Medulla oblongata (tissue), 1 donor: ENCODE measurements around the gene TSG101.

Experiments used
- DNase-seq: peaks from one replicate; pipeline ENCODE4 v3.0.0-alpha.2; 2015; ENCODE audit errors: extremely low spot score

TSG101 gene, protein sequence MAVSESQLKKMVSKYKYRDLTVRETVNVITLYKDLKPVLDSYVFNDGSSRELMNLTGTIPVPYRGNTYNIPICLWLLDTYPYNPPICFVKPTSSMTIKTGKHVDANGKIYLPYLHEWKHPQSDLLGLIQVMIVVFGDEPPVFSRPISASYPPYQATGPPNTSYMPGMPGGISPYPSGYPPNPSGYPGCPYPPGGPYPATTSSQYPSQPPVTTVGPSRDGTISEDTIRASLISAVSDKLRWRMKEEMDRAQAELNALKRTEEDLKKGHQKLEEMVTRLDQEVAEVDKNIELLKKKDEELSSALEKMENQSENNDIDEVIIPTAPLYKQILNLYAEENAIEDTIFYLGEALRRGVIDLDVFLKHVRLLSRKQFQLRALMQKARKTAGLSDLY

DNA sequence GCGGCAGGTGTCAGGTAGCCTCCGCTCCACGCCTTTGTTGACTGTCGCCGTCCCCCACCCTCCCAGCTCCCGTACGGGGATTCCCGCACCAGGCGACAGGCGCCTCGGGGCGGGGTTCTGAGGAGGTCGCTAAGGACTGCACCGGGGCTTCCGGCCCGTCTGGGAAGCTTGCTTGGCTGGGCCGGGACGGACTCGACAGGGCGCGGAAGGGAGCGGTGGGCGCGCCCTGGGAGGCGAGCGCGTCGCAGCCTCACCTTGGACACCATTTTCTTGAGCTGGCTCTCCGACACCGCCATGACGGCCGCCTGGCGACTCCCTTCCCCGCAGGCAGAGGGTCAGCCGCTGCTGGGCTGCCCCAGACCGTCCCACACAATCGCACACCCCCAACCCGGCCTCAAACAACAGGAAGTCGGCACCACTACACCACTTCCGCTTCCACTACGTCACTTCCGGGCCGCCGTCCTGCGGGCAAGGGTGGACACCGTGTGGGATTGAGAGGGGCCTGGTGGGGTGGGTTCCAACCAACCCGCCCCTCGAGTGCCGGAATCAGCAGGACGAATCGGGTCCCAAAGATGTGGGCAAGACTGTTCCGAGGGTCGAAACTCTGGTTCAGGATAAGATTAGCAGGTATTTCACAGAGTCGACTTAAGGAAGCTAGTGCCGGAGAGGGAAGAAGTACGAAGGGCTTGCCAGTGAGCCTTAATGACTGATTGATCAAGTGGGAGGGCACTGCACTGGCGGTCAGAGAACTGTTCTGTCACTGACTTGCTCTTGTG lies at the start of gene TSG101:
TSG101 (minus strand) TSS at position 422 of the 776 bp plus-strand sequence; CDS start at position 296, 126 bp downstream.
- peak; percentile 97 for DNase-seq

DNA sequence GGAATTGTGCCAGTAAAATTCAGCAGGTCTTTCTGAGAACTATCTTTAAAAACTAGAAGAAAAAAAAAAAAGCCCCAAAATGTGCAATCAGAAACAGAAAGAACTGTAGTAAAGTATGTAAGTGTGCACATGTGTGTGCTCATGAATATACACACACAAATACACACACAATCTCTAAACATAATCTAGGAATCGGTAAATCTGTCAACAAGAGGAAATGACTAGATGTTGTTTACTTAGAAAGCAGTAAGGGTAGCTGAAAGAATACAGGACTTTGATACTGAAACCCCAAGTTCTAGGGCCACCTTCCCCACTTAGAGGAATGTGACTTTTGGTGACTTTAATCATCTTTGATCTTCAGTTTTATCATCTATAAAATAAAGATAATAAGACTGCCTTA lies 48.6 kb upstream of the TSG101 start:
- no peak for DNase-seq

DNA sequence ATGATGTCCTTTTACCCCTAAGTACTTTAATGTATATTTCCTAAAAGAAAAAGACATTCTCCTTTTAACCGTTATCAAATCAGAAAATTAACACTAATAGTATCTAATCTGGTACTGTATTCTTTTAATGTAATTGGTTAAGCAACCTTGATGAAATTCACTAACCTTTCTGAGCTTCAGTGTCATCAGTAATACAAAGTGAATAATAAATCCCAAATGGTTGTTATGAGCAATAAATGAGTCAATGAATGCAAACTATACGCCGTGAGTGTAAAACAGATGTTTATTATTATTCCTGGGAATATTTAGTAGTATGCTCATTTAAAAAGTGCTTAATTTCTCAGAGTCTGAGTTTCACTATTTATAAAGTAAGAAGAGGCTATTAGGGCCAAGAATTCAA lies 40.3 kb upstream of the TSG101 start:
- DNase-seq, result no peak

DNA sequence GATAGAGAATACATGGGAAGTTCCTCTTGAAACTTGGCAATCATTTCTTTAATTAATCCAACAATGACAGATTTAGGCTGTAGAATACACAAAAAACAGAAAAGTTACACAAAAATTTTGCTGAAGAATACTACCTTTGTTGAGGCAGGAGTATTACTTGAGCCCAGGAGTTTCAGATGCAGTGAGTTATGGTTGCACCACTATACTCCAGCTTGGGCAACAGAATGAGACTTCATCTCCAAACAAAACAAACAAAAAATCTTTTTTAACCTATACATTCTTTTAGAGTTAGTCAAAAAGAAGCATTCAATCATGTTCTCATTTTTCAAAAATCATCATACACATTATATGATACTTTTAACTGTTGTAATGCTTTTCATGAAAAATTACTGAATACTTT lies 39.7 kb upstream of the TSG101 start:
- DNase-seq, result no peak

DNA sequence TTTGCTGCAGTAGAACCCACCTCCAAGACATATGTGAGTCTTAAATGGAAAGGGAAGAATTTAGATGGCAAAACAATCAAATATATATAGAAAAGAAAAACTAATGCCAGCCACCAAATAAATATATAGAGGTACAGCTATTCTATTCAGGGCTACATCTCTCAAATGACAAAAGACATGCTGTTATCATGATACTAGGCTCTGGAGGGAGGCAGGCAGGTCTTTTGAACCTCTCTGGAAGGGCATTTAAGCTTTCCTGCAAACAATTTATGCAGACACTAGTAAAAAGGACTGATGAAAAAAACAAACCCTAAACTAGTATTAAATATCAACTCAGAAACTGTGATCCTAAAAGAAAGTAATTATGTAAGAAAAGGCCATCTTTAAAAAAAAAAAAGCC lies 37.4 kb upstream of the TSG101 start:
- no peak for DNase-seq

DNA sequence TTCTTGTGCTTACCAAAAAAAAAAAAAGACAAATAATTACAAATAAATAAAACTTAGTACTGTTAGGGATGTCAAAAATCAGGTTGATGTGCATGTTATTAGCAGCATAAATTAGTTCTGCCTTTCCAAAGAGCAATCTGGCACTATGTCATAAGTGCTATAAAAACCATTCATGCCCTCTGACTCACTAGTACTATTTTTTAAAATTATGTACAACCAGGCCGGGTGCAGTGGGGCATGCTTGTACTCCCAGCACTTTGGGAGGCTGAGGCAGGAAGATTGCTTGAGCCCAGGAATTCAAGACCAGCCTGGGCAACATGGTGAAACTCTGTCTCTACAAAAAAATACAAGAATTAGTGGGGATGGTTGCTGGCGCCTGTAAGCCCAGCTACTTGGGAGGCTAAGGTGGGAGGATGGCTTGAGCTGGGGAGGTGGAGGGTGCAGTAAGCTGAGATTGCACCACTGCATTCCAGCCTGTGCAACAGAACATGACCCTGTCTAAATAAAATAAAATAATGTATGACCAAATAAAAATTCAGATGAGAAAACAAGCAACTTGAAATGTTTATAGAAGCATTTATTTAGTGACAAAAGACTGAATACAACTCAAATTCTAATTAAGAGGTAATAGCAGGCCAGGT lies 36.5 kb upstream of the TSG101 start:
- no peak for DNase-seq

DNA sequence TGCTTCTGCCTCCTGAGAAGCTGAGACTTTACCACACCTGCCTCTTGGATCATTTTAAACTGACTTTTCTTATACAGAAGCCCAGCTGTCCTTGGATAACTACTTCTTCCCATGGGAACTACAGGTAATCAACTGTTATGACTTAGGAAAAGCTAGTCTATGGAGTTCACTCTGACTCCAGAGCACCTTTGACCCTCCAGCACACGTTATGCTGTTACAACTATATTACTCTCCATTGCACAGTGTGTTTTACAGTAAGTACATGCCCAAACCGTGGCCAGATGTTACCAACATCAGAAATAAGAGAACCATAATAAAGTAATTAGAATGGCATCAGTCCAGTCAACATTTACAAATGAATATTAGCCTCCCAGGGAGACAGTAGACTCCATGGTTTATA lies 21.3 kb upstream of the TSG101 start:
- DNase-seq, result no peak

DNA sequence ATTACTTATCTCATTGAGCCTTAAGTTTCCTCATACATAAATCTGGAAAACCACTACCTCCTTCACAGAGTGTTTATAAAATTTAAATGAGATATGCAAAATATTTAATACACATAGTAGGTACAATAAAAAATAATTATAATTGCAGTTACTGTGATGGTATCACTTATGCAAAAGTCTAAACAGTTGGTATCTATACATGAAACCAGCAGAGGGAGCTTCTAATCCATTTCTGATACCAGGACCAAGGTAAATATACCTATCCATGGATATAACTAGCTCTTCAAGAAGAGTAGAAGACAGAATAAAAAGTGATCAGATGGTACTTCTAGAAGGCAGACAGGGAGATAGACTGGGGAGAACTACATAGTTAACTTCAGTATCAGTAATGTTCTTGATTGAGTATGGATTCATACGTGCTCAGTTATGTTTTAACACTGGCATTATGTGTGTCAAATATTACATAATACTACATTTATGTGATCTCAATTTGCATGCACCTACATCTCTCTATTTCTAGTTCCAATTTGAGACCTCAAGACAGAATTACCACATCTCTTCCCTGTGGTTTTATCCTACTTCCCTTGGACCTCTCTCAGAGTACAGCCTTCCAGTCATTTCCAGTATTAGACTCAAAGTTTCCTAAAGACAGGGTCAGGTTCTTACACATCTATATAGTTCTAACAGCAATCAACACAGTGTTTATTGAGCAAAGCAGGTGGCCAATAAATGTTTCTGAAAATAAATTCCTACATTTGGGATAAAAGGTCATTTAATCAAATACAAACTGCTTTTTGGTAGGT lies 13.7 kb upstream of the TSG101 start:
- DNase-seq, result no peak

DNA sequence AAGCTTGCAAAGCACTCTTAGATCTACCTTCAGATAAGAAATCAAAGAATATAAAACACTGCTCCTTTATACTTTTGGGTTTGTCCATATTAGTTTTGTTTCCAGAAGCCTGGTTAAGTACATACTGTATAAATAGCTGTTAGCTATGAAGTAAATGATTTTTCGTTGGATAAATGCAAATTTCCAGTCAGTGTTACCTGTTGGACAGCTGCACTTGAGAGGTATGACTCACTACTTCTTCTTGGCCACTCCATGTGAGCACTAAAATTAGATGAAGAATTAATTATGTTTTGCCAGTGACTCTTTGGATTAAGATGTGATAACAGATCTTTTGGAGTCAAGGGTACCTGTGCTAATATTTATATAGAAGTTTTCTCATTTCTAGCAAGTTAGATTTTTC lies 9.5 kb upstream of the TSG101 start:
- no peak for DNase-seq

DNA sequence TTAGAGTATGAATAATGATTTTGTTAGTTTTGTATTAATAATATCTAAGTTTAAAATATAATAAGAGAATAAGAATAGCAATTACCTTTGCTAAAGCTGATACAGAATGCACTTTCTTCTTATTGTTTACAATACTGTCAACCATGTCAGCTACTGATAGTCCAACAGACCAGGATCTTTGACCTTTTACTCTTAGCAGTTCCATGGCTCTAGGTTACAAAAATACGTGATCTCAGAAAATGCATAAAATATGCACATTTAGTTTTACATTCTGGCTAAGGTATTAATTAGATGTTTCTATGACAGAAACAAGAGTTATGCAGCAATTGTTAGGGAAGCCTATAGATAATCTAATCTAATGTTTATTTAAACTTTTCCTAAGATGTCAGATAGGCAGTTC lies 7.5 kb upstream of the TSG101 start:
- no peak for DNase-seq

DNA sequence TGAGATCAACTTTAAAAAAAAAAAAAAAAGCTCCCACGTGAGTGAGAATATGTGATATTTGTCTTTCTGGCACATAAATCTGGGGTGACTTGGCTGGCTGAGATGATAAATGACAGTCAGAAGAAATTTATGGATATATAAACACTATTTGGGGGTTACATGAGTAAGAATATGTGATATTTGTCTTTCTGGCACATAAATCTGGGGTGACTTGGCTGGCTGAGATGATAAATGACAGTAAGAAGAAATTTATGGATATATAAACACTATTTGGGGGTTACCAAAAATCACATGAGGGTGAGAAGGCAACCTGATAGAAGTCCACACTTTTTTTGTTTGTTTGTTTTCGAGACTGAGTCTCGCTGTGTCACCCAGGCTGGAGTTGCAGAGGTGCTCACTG lies 6.6 kb upstream of the TSG101 start:
- DNase-seq, result no peak

DNA sequence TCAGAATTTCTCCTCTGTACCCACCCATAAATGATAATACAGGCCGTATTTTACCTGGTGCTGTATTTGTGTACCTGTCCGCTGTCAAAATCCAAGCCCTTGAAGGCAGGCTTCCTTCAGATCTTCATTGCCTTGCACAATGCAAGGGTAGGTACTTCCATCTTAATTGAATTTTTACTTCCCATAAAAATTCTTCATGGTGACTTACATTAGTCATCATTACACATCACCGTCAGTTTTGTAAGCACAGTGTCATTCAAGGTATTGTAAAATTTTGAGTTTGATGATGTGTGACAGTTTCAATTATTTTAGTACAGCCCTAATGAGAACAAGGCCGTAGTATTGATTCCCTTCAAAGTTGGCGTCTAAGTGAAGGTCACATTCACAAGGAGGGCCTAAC lies 770 bp upstream of the TSG101 start:
- DNase-seq, result no peak

DNA sequence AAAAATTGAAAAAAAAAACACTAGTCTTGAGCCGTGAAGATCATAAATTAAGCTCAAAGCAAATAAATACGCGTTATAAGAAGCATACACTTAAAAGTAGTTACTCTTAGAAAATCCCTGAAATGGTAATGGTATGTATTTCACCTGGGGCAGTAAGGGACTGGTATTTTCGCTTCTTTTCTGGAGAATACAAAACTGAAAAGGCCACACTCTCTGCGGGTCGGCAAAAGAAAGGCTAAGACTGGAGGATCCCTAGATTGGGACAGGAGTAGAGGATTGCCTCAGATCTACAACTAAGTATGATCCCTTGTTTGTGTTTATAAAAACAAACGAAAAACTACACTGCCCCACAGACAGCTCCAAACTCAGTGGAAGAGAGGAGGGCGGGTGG lies 617 bp downstream of the TSG101 start:
- peak; percentile 14 for DNase-seq

DNA sequence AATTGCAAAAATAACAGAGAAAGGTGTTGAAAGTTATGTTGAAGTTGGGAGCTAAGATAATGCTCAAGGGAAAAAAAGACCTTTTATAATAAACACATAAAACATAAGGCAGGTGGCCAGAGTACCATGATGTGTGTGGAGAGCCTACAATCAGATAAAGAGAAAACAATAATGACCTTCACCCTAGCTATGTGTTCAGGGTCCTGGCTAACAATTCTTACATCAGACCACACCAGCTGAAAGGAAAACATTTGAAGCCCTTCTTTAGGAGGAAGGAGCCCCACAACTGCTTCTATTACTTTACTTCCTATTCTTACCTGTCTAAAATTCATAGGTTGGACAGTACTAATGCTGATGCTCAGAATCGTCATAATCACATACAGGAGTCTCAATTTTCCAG lies 2.5 kb downstream of the TSG101 start:
- DNase-seq, result no peak

DNA sequence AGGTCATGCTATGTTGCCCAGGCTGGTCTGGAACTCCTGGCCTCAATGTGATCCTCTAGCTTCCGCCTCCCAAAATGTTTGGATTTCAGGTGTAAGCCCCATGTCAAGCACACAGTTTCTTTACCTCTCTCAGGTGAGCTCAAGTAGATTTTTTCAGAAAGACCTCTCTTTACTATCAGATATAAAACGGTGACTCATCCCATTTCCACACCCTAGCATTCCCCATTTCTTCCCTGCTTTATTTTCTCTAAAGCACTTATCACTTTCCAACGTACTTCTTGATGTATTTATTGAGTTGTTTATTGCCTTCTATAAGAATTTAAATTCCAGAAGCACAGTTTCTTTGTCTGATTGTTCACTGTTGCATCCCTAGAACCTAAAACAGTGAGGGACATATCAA lies 3.7 kb downstream of the TSG101 start:
- no peak for DNase-seq

DNA sequence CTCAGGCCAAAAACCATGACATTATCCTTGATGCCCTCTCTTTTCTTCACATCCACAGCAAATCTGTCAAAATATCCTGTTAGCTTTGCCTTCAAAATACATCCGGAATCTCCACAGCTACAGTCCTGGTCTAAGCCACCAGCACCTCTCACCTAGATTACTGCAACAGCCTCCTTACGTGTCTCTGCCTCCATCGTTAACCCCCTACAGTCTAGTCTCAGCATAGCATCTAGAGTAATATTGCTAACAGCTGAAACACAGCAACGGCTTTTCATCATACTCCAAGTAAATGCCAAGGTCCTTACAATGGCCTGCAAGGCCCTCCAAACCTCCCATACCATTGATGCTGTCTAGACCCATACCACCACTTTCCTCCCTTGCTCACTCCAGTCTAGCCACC lies 4.4 kb downstream of the TSG101 start:
- no peak for DNase-seq

DNA sequence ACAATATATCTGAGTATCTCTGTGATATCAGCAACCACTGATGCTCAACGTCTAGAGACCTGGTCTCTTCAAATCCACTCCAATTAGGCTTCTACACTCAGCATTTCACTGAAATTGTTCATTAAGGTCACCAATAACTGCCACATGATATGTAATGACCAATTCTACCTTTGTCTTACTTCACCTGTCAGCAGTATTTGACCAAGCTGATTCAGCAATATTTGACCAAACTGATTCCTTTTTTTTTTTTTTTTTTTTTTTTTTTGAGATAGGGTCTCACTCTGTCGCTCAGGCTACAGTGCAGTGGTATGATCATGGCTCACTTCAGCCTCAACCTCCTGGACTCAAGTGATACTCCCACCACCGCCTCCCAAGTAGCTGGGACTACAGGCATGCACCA lies 5.6 kb downstream of the TSG101 start:
- DNase-seq, result no peak

DNA sequence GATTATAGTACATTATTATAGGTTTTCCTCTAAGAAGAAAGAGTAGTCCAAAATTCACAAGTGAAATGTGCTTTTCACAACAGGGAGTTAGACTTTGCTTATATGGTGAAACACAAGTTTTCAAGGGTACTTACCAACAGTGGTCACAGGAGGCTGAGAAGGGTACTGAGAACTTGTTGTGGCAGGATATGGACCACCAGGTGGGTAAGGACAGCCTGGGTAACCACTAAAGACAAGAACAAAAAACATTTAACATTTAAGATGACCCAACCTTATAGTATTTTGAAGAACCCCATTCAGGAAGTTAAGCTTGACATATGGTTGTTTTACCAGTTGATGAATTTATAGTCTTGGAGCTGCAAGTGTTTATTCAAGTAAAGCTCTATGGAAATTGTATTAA lies 24.4 kb downstream of the TSG101 start:
- DNase-seq, result no peak

DNA sequence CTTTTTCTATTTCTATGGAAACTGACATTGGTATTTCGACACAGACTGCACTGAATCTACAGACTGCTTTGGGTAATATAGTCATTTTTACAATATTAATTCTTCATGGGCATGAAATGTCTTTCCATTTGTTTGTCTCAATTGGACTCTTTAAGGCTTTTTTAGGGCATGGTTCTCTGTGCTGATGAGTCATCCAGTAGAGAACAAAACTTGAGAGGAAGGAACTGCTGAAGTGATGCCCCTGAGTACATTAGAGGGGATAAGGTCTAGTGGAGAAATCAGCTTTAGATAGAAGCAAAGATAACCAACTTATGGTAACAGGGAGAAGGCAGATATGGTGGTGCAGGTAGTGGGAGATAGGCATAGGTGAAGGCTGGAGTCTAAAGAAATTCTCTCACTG lies 25.1 kb downstream of the TSG101 start:
- DNase-seq, result no peak

DNA sequence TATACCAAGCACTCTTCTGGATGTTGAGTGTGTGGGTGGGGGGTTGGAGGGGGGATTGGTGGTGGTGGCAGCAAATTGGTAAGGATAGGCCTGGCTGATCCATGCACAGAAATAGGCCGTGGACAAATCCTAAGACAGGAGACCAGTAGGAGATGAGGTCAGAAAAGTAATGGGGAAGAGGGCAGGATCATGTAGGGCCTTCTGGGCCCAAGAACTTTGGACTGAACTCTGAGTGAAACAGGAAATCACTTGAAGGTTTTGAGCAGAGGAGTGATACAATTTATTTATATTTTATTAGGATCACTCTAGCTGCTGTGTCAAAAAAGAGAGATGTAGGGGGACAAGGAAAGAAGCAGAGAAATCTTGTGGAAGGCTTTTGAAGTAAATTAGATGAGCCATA lies 28.7 kb downstream of the TSG101 start:
- no peak for DNase-seq

DNA sequence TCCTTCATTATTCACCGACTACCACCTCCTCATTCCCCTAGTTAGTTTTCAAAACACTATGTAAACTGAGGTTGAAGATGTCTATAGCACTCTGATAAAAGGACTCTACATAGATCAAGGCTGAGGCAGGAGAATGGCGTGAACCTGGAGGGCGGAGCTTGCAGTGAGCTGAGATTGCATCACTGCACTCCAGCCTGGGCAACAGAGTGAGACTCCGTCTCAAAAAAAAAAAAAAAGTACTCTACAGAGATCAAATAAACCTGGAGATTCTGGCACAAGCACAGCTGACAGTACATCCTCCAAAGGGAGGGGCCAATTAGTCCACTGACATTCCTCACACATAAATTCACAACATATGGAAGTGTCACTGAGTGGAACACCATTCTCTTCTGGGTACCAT lies 31.0 kb downstream of the TSG101 start:
- no peak for DNase-seq

DNA sequence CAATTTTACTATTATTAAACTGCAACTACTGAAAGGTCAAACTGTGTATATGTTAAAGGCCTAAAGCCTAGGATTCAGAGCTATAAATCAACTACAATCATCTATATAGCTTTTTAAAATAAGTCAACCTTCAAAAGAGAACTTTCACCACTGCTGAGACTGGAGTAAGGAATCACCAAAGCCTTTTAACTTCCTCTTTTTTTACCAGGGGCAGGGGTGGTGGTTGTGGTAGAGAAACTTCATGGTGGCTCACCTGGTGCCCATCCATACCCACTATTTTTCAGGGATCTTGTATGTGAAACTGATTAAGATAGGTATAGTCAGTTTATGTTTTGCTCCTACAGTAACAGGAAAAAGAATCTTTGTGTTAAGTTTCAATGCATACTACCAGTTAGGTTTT lies 31.5 kb downstream of the TSG101 start:
- no peak for DNase-seq
